Measurements from ENCODE around the gene FBXO2. TPM values are rescaled to one million over a fixed set of nuclear protein-coding genes. Genes with fewer than 3 reads are reported as not detected.
"Not testable (repeated sequence)": the region's sequence is repeated elsewhere in the genome, so short reads cannot be mapped to it uniquely, and the experiment has no call there.

FBXO2 gene
- total RNA-seq, 1 donor from 2014 or later = 2.9 TPM

DNA sequence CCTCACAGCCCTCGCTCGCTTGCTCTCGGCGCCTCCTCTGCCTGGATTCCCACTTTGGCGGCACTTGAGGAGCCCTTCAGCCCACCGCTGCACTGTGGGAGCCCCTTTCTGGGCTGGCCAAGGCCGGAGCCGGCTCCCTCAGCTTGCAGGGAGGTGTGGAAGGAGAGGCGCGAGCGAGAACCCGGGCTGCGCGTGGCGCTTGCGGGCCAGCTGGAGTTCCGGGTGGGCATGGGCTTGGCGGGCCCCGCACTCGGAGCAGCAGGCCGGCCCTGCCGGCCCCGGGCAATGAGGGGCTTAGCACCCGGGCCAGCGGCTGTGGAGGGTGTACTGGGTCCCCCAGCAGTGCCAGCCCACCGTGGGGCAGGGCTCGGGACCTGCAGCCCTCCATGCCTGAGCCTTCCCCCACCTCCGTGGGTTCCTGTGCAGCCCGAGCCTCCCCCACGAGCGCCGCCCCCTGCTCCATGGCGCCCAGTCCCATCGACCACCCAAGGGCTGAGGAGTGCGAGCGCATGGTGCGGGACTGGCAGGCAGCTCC, 45.6 kb downstream of the FBXO2 start:
- DNase-seq (ENCODE audit: low spot score); intact Hi-C loops (cut with DNase I): not testable (repeated sequence)

DNA sequence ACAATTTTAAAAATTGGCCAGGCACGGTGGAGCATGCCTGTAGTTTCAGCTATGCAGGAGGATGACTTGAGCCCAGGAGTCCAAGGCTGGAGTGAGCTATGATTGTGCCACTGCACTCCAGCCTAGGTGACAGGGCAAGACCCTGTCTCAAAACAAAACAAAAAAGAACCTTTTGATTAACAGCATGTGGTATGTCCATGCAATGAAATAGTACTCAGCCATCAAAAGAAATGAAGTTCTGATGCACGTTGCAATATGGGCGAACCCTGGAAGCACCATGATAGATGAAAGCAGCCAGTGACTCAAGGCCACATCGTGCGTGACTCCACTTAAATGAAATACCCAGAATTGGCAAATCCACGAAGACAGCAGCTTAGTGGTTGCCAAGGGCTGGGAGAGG, 47.5 kb downstream of the FBXO2 start:
- intact Hi-C loops (cut with DNase I) = no loop called here
- DNase-seq (ENCODE audit: low spot score) = no peak

DNA sequence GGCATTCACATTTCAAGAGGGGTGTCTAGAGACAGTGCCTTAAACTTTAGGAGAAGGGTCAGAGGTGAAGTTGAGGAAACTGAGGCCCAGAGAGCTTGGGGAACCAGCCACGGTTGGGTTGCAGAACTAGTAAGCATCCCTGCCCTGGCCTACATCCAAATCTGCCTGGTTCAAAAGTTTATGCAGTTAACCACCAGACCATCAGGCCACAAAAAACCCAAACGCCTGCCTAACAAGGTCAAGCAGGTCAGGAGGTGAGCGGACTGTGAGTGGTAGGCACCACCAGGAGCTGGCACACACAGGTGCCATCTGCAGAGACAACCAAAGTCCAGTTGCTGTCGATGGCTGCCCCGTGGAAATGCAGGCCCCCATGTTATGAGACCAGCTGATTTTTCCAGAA, 51.2 kb downstream of the FBXO2 start:
- DNase-seq (ENCODE audit: low spot score) = no peak
- intact Hi-C loops (cut with DNase I) = no loop called here

DNA sequence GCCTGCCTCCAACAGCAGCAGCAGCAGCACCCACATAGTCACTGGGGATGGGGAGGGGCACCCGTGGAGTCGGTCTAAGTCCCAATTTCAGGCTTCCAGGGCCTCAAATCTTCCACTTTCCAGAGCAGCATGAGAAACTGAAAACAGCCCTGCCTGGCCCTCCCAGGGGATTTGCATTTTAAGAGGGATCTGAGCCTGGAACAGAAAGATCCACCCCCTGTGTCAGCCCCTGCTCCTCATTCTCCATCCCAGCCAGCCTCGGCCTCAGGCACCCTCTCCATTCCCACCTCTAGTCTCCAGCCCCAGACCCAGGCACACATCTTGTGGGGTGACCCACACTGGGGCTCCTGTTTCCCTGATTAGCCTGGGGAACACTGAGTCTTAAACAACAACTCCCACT, 51.8 kb downstream of the FBXO2 start:
- intact Hi-C loops (cut with DNase I) = no loop called here
- no peak for DNase-seq (ENCODE audit: low spot score)

DNA sequence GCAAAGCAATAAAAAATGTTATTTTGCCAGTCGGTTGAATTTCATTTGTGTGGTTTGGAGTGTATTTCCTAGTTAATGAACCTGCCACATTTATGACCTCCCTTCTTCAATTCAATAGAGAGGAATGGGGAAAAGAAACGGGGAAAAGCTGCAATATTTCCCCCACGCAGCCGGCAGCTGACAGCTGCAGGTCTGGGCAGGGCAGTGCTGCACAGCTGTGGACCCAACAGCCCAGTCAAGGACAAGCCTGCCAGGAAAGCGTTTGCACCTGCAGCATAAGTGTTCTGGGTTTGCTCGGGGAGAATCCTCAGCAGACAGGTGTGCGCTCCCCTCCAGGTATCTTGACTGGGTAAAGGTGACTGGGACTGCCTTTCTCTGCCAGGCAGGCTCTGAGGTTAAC, 53.4 kb downstream of the FBXO2 start:
- intact Hi-C loops (cut with DNase I) = no loop called here
- no peak for DNase-seq (ENCODE audit: low spot score)

DNA sequence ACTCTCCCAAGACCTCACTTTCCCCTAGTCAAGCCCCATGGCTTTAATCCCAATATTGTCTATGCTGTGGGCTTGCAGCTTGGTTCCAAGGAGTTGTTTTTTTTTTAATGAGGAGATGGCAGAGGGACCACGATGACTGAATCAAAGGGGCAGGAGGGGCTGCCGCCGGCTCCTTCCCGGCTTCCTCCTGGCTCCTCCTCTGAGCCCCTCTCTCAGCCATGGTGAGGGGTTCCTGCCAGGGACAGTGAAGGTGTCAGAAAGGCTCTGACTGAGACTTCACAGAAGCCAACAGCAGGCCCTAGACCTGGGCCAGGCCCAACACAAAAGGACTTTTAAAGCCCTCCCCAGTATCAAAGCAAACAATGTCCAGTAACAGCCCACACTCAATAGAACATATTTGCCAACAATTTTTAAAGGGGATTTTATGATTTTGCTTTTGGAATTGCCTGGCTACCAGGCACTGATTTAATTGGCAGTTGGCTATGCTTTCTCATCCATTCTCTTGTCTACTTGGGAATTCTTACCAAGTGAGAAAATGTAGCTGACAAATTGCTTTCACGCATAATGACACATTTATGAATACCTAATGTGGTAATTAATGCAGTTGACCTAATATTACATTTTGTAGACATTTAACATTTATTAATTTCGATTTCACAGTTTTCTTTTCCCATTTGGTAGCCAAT, 54.2 kb downstream of the FBXO2 start:
- DNase-seq (ENCODE audit: low spot score) = no peak
- intact Hi-C loops (cut with DNase I) = no loop called here

DNA sequence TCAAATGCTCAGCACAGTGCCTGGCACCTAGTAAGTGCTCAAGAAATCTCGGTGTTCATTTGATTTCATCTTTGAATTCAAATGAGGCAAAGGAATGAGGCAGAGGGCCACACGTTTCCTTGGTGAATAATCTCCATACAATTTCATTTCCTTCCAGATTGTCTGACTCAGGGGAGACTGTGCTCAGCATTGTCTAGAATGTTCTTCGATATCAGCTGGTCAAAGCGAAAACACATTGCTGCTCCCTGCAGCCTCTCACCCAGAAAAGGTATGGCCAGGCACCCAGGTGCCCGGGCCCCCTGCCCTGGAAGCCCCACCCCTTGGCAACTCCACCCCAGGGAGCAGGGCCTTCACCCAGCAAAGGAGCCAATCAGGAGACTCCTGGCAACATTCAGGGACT, 55.8 kb downstream of the FBXO2 start:
- DNase-seq (ENCODE audit: low spot score) = no peak
- intact Hi-C loops (cut with DNase I) = no loop called here

Other genes with a start within 250 kb of the FBXO2 start
- gene DISP3, start 175.3 kb downstream of the FBXO2 start, total RNA-seq = 0.05 TPM
- 19.8 TPM for gene FBXO44, start 448 bp upstream of the FBXO2 start, total RNA-seq
- gene FBXO6, start 9.8 kb upstream of the FBXO2 start, total RNA-seq = 7.1 TPM
- 25.0 TPM for gene MAD2L2, start 26.7 kb upstream of the FBXO2 start, total RNA-seq
- gene DRAXIN, start 37.3 kb upstream of the FBXO2 start, total RNA-seq = 0.05 TPM
- gene AGTRAP, start 81.7 kb upstream of the FBXO2 start, total RNA-seq = 17.4 TPM
- gene C1orf167, start 107.8 kb upstream of the FBXO2 start, total RNA-seq = 2.3 TPM
- 33.7 TPM for gene MTHFR, start 151.5 kb upstream of the FBXO2 start, total RNA-seq
- 26.3 TPM for gene CLCN6, start 151.8 kb upstream of the FBXO2 start, total RNA-seq
- gene NPPA, start 193.4 kb upstream of the FBXO2 start, total RNA-seq = 21,376 TPM
- 7,162 TPM for gene NPPB, start 204.5 kb upstream of the FBXO2 start, total RNA-seq

Data from cardiac septum (tissue), 1 donor.